Rectal smooth muscle tissue (tissue), 1 donor: Measurements from ENCODE around the gene ANKDD1A.

Source experiments
- H3K27ac ChIP-seq: one replicate; pipeline ENCODE4 v1.7.0; 2013; ENCODE audit warnings: low read depth, low read length, inconsistent platforms
- H3K27me3 ChIP-seq: one replicate; pipeline ENCODE4 v1.7.0; 2013; ENCODE audit warnings: low read length; ENCODE audit not compliant: control insufficient read depth, insufficient read depth
- H3K36me3 ChIP-seq: one replicate; pipeline ENCODE4 v1.7.0; 2013; ENCODE audit warnings: low read length; ENCODE audit not compliant: control insufficient read depth, insufficient read depth
- H3K4me1 ChIP-seq: one replicate; pipeline ENCODE4 v1.7.0; 2013; ENCODE audit warnings: low read length; ENCODE audit not compliant: control insufficient read depth, insufficient read depth
- H3K4me3 ChIP-seq: one replicate; pipeline ENCODE4 v1.7.0; 2013; ENCODE audit warnings: low read length
- H3K9ac ChIP-seq: one replicate; pipeline ENCODE4 v1.7.0; 2013; ENCODE audit warnings: low read length

ANKDD1A gene

GRCh38 chr15:64938192-64938591, 26.5 kb downstream of the ANKDD1A start:
- Histone ChIP-seq H3K27ac (no peak overlapping the region), H3K4me3 (no peak overlapping the region), H3K36me3 (no peaks in the 10 kb centered on the region), H3K27me3 (no peaks in the 10 kb centered on the region), H3K9ac (no peak overlapping the region), H3K4me1 (no peaks in the 10 kb centered on the region)

GRCh38 chr15:64942356-64942755, 30.7 kb downstream of the ANKDD1A start:
- Histone ChIP-seq H3K27me3 (no peaks in the 10 kb centered on the region), H3K27ac (no peak overlapping the region), H3K4me3 (no peak overlapping the region), H3K4me1 (no peaks in the 10 kb centered on the region), H3K9ac (no peak overlapping the region), H3K36me3 (no peaks in the 10 kb centered on the region)

- no peaks in the 10 kb centered on the region for H3K36me3 ChIP-seq
- no peaks in the 10 kb centered on the region for H3K4me1 ChIP-seq
- no peaks in the 10 kb centered on the region for H3K27me3 ChIP-seq
- no peak overlapping the region for H3K4me3 ChIP-seq
- no peak overlapping the region for H3K9ac ChIP-seq
- no peak overlapping the region for H3K27ac ChIP-seq
These were observed 32.0 kb downstream of the ANKDD1A start for GRCh38 chr15:64943512-64944225.

GRCh38 chr15:64944961-64945360, 33.3 kb downstream of the ANKDD1A start:
- no peak overlapping the region for H3K9ac ChIP-seq
- H3K36me3 ChIP-seq = no peaks in the 10 kb centered on the region
- H3K27me3 ChIP-seq = no peaks in the 10 kb centered on the region
- no peaks in the 10 kb centered on the region for H3K4me1 ChIP-seq
- H3K4me3 ChIP-seq = no peak overlapping the region
- no peak overlapping the region for H3K27ac ChIP-seq

GRCh38 chr15:64947211-64947610, 35.5 kb downstream of the ANKDD1A start:
- no peaks in the 10 kb centered on the region for H3K36me3 ChIP-seq
- no peak overlapping the region for H3K9ac ChIP-seq
- H3K27ac ChIP-seq = no peak overlapping the region
- no peaks in the 10 kb centered on the region for H3K4me1 ChIP-seq
- H3K27me3 ChIP-seq = no peaks in the 10 kb centered on the region
- H3K4me3 ChIP-seq = no peak overlapping the region

GRCh38 chr15:64948916-64949315, 37.2 kb downstream of the ANKDD1A start:
- no peak overlapping the region for H3K9ac ChIP-seq
- no peaks in the 10 kb centered on the region for H3K36me3 ChIP-seq
- no peak overlapping the region for H3K27ac ChIP-seq
- no peak overlapping the region for H3K4me3 ChIP-seq
- no peaks in the 10 kb centered on the region for H3K4me1 ChIP-seq
- H3K27me3 ChIP-seq = no peaks in the 10 kb centered on the region

DNA sequence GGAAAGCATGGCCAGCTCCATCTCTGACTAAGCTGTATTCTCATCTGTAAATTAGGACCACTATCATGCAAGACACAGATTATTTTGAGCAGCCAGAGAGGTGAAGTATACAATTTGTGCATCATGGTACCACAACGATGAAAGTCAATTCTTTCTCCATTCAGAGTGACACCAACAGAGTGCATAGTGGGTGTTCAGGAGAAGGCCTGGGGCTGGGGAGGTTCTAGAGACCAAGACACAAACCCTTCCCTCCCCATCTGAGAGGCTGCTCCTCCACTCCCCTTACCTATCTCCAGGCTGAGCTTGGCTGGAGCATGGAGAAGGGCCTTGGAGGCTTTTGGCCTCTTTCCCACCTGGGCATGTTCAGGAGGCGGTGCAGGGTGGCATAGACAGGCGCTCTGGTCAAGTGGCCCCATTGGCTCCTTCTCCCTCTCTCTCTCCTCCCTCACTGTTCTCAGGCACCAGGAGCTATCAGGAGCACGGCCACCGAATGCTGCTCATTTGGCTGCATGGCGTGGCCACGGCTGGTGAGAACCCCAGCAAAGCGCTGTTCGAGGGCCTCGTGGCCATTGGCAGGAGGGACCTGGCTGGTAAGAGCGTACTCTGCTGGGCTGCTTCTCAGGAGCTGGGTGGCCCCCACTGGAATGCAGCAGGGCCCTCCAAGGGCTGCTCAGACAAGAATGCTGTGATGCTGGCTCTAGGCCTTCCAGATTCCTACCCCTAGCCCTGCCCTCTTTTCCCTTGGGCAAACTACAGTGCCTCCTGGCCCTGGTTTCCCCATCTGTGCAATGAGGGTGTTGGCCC, 37.9 kb downstream of the ANKDD1A start:
- no peak overlapping the region for H3K9ac ChIP-seq
- no peaks in the 10 kb centered on the region for H3K36me3 ChIP-seq
- no peaks in the 10 kb centered on the region for H3K4me1 ChIP-seq
- H3K27me3 ChIP-seq = no peaks in the 10 kb centered on the region
- H3K27ac ChIP-seq = no peak overlapping the region
- H3K4me3 ChIP-seq = no peak overlapping the region

- no peak overlapping the region for H3K9ac ChIP-seq
- no peaks in the 10 kb centered on the region for H3K27me3 ChIP-seq
- no peak overlapping the region for H3K27ac ChIP-seq
- no peak overlapping the region for H3K4me3 ChIP-seq
- H3K36me3 ChIP-seq = peaks cover 5% of the 10 kb centered on the region
- H3K4me1 ChIP-seq = no peaks in the 10 kb centered on the region
These were observed 39.2 kb downstream of the ANKDD1A start for GRCh38 chr15:64950888-64951287.

- H3K4me1 ChIP-seq = no peaks in the 10 kb centered on the region
- H3K36me3 ChIP-seq = peaks cover 5% of the 10 kb centered on the region
- H3K27ac ChIP-seq = no peak overlapping the region
- H3K9ac ChIP-seq = no peak overlapping the region
- H3K4me3 ChIP-seq = no peak overlapping the region
- no peaks in the 10 kb centered on the region for H3K27me3 ChIP-seq
These were observed 40.2 kb downstream of the ANKDD1A start for GRCh38 chr15:64951777-64952418.

- H3K27me3 ChIP-seq = no peaks in the 10 kb centered on the region
- H3K27ac ChIP-seq = no peak overlapping the region
- H3K4me3 ChIP-seq = no peak overlapping the region
- no peaks in the 10 kb centered on the region for H3K4me1 ChIP-seq
- H3K9ac ChIP-seq = no peak overlapping the region
- peaks cover 11% of the 10 kb centered on the region for H3K36me3 ChIP-seq
These were observed 42.7 kb downstream of the ANKDD1A start for GRCh38 chr15:64954395-64954794.

DNA sequence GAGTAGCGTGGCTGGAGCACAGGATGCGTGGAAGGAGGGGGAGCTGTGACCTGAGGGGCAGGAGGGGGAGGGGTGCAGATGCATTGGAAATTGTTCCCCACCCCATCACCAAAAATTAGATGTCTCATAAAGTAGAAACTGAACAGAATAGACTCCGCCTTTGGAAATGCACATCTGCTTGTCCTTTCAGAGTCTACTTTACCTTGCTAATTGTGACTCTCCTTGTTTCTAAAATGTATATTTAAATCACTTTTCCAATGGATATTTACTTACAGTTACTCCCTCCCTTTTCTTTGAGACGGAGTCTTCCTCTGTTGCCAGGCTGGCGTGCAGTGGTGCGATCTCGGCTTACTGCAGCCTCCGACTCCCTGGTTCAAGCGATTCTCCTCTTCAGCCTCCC, 47.4 kb downstream of the ANKDD1A start:
- H3K27me3 ChIP-seq = no peaks in the 10 kb centered on the region
- no peaks in the 10 kb centered on the region for H3K4me1 ChIP-seq
- no peak overlapping the region for H3K4me3 ChIP-seq
- H3K36me3 ChIP-seq = peaks cover 43% of the 10 kb centered on the region
- H3K9ac ChIP-seq = no peak overlapping the region
- no peak overlapping the region for H3K27ac ChIP-seq

DNA sequence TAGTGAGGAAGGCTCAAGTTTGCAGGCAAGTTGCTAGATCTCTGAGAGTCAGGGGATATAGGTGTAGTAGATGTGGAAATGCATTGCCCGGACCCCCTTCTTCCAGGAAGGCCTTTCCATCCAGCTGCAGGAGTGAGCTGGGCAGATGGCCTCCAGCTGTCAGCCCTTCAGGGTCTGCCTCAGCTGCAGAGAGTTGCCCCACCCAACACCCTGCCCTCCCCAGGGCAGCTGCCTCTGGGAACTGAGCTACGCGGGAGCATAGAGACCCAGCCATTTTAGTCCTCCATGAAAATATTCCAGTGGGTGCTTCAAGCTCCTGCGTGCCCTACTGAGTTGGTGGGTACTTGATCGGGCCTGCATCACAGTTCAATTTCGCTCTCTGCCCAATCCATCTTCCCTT, 48.5 kb downstream of the ANKDD1A start:
- H3K9ac ChIP-seq = no peak overlapping the region
- no peaks in the 10 kb centered on the region for H3K27me3 ChIP-seq
- H3K36me3 ChIP-seq = peaks cover 51% of the 10 kb centered on the region
- no peaks in the 10 kb centered on the region for H3K4me1 ChIP-seq
- H3K4me3 ChIP-seq = no peak overlapping the region
- no peak overlapping the region for H3K27ac ChIP-seq
